Measurements from ENCODE around the gene BDKRB2. TPM values are rescaled to one million over a fixed set of nuclear protein-coding genes. Genes with fewer than 3 reads are reported as not detected.

BDKRB2 gene
- 21.6 and 28.2 TPM in 2 replicates for total RNA-seq (2014; rRNA removed; shearing (Covaris generic))

DNA sequence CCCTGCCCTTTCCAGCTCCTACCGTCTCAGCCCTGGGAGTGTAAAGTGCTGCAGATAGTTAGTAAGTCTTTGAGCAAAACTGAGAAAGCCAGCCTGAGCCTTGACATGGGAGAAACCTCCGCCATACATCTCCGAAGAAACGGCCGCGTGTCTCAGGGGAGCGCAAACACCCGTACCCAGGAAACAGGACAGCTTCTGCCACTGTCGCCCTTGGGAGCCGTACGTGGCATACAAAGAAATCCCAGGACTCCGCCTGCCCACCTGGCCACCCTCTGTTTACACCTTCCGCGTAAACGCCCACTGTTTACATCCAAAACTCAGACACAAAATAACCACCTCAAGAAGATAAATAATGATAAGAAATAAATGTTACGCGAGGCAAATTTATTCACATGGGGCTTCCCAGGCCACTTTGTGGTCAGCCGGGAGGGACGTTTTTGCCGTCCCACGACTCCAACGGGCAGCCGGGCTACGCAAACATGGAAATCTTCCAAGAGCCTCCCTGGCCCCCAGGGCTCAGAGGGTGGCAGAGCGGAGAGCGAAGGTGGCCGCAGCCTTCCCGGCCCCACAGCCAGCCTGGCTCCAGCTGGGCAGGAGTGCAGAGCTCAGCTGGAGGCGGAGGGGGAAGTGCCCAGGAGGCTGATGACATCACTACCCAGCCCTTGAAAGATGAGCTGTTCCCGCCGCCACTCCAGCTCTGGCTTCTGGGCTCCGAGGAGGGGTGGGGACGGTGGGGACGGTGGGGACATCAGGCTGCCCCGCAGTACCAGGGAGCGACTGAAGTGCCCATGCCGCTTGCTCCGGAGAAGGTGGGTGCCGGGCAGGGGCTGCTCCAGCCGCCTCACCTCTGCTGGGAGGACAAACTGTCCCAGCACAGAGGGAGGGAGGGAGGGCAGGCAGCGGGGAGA is at the start of gene BDKRB2:
TSS of gene BDKRB2 (plus strand) at position 689 of the 908 bp plus-strand sequence. CDS start 32,269 bp downstream, outside the sequence.
- no peaks in the 10 kb centered on the region for H3K9me3 ChIP-seq (replicated peaks)
- H3K36me3 ChIP-seq = peaks cover 36% of the 10 kb centered on the region
- DNase-seq (ENCODE audit: low read depth in 1 of 2, low spot score in 2 of 2) = peak; percentile 94 to 95
- no peaks in the 10 kb centered on the region for H3K27me3 ChIP-seq (replicated peaks)
- peak within 1 kb of the TSS; percentile 75 for H3K27ac ChIP-seq
- peaks cover 36% of the 10 kb centered on the region for H3K4me1 ChIP-seq (replicated peaks)
- peak within 1 kb of the TSS; percentile 48 for H3K4me3 ChIP-seq

DNA sequence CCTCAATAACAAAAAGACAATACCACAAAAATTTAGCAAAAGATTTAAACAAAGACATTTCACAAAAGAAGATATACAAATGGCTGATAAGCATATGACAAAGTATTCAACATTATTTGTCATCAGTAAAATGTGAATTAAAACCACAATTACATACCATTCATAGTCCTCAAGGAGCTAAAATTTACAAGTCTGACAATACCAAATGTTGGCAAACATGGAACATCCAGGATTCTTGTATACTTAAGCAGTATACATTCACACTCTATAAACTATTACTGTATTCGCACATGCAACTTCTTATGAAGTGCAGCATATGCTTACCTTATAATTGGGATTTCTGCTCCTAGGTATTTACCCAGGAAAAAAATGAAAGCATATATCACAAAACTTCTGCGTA is 49.7 kb upstream of the BDKRB2 start:
- Histone ChIP-seq H3K27ac (no peak overlapping the region), H3K27me3 (replicated peaks) (no peaks in the 10 kb centered on the region), H3K4me3 (no peak overlapping the region), H3K9me3 (replicated peaks) (no peaks in the 10 kb centered on the region), H3K4me1 (replicated peaks) (no peaks in the 10 kb centered on the region; the same call in 1 of the 2 replicates), H3K36me3 (no peaks in the 10 kb centered on the region)
- no peak for DNase-seq (ENCODE audit: low read depth in 1 of 2, low spot score in 2 of 2)

DNA sequence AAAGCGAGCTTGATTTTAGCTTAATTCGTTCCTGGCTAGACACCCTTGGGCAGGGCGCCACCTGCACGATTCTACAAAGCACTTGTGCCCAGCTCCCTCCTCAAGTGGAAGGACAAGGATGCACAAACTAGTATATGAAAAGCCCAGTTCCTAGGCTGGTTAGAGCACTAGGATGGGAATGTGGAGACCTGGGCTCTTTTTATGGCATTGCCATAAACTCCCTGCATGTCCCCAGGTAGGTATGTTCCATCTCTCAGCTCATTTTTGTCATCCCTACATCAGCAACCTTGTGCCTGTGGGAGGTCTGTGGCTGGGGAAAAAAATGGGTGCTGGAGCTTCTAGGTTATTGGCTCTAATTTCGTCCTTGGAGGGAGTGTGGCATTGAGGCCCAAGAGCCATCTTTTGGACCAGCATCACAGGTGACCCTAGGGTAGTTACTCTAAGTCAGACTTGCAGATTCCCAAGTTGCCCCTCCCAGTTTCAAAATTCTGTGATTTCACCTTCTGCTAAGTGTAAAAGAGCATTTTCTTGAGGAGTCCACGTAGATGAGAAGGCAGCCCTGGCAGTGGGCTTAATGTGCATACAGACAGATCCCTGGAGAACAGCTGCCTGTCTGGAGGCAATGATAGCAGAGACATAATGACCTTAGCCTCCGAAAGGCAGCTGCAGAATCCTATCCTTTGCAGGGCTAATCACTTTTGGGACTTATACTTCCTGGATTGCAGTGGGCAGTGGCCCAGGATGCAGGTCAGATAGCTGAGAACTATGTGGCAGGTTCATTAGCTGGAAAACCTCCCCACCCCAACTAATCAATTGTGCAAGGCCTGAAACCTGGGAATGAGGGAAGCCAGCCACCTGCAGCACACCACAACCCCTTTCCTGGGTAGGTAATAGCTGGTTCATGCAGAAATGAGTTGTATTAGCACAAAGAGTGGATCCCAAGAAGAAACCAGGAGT is 47.6 kb upstream of the BDKRB2 start:
- Histone ChIP-seq H3K4me1 (replicated peaks) (no peaks in the 10 kb centered on the region; the same call in none of the 2 replicates), H3K4me3 (no peak overlapping the region), H3K9me3 (replicated peaks) (no peaks in the 10 kb centered on the region), H3K27ac (no peak overlapping the region), H3K36me3 (no peaks in the 10 kb centered on the region), H3K27me3 (replicated peaks) (no peaks in the 10 kb centered on the region)
- peak in 1 of 2 experiments; percentile 18 for DNase-seq (ENCODE audit: low read depth in 1 of 2, low spot score in 2 of 2)

DNA sequence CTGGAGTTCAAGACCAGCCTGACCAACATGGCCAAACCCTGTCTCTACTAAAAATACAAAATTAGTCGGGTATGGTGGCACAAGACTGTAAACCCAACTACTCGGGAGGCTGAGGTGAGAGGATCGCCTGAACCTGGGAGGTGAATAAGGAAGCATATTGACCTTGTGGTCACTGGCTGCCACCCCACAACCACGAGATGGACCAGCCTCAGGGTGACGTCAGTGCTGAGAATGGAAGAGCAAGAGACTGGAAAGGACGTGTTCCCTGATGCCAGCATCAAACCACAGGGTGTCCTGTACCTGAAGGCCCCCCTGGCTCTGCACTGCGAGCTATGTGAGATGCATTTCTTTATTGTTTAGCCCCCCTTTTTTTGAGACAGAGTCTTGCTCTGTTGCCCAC is 45.9 kb upstream of the BDKRB2 start:
- H3K27ac ChIP-seq = no peak overlapping the region
- H3K27me3 ChIP-seq (replicated peaks) = no peaks in the 10 kb centered on the region
- H3K4me3 ChIP-seq = no peak overlapping the region
- no peak for DNase-seq (ENCODE audit: low read depth in 1 of 2, low spot score in 2 of 2)
- H3K4me1 ChIP-seq (replicated peaks) = peaks cover 9% of the 10 kb centered on the region
- H3K9me3 ChIP-seq (replicated peaks) = no peaks in the 10 kb centered on the region
- no peaks in the 10 kb centered on the region for H3K36me3 ChIP-seq

DNA sequence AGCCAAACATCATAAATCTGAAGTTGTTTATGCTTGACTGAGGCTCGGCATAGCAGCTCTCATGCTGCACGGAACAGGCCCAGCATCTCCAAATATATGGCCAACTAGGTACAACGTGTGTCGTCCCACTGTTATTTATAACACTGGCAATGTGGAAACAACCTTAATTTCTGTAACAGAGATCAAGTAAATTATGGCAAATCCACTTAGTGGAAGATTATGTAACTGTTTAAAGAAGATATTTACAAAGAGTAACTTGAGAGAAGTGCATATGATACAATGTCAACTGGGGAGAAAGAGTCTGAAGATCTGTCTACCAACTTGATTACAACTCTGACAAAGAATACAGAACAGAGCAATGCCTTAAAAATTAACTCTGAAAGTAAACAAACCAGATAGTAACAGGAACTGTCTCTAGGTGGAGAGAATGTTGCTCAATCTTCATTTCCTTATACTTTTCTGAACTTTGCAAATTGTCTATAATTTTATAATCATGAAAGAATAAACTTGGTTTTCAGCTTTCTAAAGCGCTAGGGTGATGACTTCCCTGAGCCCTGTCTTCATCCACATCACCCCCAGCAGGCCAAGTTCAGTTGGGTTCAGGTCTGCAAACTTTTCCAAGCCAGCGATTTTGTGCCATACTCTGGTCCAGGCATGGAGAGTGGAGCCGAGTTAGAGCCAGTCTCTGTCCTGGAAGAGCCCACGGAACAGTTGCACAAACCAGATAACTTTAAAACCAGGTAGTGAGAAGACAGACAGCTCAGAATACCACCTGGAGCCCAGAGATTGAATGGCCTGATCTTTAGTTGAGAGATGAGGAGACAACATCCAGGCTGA is 44.3 kb upstream of the BDKRB2 start:
- peaks cover 12% of the 10 kb centered on the region for H3K4me1 ChIP-seq (replicated peaks)
- H3K4me3 ChIP-seq = no peak overlapping the region
- DNase-seq (ENCODE audit: low read depth in 1 of 2, low spot score in 2 of 2) = no peak
- H3K36me3 ChIP-seq = no peaks in the 10 kb centered on the region
- H3K27ac ChIP-seq = no peak overlapping the region
- H3K27me3 ChIP-seq (replicated peaks) = no peaks in the 10 kb centered on the region
- no peaks in the 10 kb centered on the region for H3K9me3 ChIP-seq (replicated peaks)

DNA sequence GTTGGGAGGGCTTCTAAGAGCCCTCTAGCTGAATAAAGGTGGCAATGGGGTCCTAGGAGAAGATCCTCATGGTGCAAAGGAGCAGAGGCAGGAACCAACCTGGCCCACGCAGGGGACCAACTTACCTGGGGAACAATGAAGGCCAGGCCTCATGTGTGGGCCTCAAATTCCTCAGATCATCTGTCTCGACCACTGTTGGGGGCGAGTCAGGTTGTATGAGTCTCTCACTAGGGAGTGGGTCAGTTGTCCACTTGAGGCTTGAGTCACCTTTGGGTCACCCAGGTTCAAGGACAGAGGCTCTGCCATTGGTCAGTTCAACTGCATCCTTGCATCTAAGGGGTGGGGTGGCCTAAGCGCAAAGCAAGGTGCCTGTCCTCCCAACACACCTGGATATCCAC is 43.7 kb upstream of the BDKRB2 start:
- Histone ChIP-seq H3K27me3 (replicated peaks) (no peaks in the 10 kb centered on the region), H3K36me3 (no peaks in the 10 kb centered on the region), H3K27ac (no peak overlapping the region), H3K9me3 (replicated peaks) (no peaks in the 10 kb centered on the region), H3K4me3 (no peak overlapping the region), H3K4me1 (replicated peaks) (peaks cover 16% of the 10 kb centered on the region)
- no peak for DNase-seq (ENCODE audit: low read depth in 1 of 2, low spot score in 2 of 2)

DNA sequence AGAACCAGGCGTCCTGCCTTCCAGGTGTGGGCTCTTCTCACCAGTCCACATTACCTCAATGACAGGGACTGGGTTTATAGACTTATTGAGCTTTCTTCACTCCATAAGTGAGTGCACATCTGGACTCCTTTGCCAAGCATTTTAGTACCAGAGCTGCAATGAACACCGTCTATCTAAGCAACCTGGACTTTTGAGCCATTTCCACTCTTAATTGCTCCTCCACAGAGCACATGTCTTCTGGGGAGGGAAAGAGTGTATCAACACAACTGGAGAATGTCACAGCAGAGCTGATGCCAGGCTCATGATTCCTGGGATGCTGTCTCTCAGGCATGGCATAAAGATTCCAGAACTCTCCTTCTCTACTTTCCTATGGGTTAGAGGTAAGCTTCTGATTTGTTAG is 43.0 kb upstream of the BDKRB2 start:
- no peak for DNase-seq (ENCODE audit: low read depth in 1 of 2, low spot score in 2 of 2)
- Histone ChIP-seq H3K9me3 (replicated peaks) (no peaks in the 10 kb centered on the region), H3K4me3 (no peak overlapping the region), H3K27ac (no peak overlapping the region), H3K27me3 (replicated peaks) (no peaks in the 10 kb centered on the region), H3K36me3 (no peaks in the 10 kb centered on the region), H3K4me1 (replicated peaks) (peaks cover 23% of the 10 kb centered on the region)

DNA sequence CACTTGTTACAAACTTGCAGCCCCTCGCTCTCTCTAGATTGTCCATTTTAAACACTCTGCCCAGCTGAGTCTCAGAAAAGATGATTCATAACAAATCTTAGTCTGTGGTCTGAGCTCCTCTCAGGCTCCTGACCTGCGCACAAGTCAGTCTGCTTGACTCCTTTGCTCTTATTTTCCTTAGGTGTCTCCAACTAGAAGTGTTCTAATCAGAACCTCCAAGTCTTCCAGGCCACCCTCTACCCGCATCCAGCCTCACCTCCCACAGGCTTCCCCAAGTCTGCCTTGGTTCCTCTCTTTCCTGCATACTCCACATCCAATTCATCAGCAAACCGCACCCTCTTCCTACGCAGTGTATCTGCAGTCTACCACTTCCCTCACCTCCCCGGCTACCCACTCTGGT is 42.4 kb upstream of the BDKRB2 start:
- no peaks in the 10 kb centered on the region for H3K36me3 ChIP-seq
- no peak overlapping the region for H3K4me3 ChIP-seq
- no peaks in the 10 kb centered on the region for H3K9me3 ChIP-seq (replicated peaks)
- DNase-seq (ENCODE audit: low read depth in 1 of 2, low spot score in 2 of 2) = peak in 1 of 2 experiments; percentile 3
- H3K4me1 ChIP-seq (replicated peaks) = peaks cover 30% of the 10 kb centered on the region
- H3K27ac ChIP-seq = no peak overlapping the region
- no peaks in the 10 kb centered on the region for H3K27me3 ChIP-seq (replicated peaks)

DNA sequence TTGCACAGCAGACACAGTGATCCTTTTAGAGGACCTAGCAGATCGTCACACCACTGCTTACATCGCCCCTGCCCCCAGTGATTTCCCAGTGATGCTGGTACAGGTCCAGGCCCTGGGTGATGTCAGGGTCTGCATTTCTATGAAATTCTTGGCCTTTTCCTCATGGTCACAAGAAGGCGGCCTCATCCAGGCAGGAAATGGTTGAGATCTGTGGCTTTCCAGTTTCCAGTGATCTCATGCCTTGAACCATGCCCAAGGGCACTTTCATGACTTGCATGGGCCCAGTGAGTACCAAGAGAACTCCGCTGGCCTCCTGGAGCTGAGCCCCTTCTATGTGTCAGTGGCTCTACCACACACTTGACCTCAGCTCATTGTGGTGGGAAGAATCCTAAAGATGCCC is 41.9 kb upstream of the BDKRB2 start:
- H3K27ac ChIP-seq = no peak overlapping the region
- no peaks in the 10 kb centered on the region for H3K9me3 ChIP-seq (replicated peaks)
- no peaks in the 10 kb centered on the region for H3K27me3 ChIP-seq (replicated peaks)
- DNase-seq (ENCODE audit: low read depth in 1 of 2, low spot score in 2 of 2) = peak in 1 of 2 experiments; percentile 17
- H3K36me3 ChIP-seq = no peaks in the 10 kb centered on the region
- no peak overlapping the region for H3K4me3 ChIP-seq
- H3K4me1 ChIP-seq (replicated peaks) = peaks cover 34% of the 10 kb centered on the region

DNA sequence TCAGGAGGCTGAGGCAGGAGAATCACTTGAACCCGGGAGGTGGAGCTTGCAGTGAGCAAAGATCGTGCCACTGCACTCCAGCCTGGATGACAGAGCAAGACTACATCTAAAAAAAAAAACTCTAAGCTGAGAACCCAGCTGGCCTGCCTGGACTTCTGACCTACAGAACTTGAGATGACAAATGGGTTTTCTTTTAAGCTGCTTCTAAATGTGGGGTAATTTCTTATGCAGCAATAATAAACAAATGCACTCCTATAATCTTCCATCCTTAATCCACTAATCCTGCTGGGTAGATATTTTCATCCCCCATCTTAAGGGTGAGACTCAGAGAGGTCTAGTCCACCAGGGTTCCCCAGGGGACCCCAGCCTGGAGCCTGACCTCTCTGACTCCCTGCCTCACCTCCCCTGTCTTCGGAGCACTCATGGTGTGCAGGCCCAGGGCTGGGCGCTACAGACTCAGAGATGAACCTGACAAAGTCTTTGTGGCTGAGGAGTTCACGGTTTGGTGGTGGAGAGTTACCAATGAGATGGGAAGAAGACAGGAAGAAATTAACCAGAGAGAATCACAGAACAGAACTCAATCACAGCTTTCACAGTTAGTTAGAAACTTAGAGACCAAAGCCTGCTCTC is 39.7 kb upstream of the BDKRB2 start:
- H3K36me3 ChIP-seq = no peaks in the 10 kb centered on the region
- no peak overlapping the region for H3K27ac ChIP-seq
- DNase-seq (ENCODE audit: low read depth in 1 of 2, low spot score in 2 of 2) = no peak
- no peaks in the 10 kb centered on the region for H3K27me3 ChIP-seq (replicated peaks)
- H3K4me1 ChIP-seq (replicated peaks) = peaks cover 38% of the 10 kb centered on the region
- no peaks in the 10 kb centered on the region for H3K9me3 ChIP-seq (replicated peaks)
- no peak overlapping the region for H3K4me3 ChIP-seq

DNA sequence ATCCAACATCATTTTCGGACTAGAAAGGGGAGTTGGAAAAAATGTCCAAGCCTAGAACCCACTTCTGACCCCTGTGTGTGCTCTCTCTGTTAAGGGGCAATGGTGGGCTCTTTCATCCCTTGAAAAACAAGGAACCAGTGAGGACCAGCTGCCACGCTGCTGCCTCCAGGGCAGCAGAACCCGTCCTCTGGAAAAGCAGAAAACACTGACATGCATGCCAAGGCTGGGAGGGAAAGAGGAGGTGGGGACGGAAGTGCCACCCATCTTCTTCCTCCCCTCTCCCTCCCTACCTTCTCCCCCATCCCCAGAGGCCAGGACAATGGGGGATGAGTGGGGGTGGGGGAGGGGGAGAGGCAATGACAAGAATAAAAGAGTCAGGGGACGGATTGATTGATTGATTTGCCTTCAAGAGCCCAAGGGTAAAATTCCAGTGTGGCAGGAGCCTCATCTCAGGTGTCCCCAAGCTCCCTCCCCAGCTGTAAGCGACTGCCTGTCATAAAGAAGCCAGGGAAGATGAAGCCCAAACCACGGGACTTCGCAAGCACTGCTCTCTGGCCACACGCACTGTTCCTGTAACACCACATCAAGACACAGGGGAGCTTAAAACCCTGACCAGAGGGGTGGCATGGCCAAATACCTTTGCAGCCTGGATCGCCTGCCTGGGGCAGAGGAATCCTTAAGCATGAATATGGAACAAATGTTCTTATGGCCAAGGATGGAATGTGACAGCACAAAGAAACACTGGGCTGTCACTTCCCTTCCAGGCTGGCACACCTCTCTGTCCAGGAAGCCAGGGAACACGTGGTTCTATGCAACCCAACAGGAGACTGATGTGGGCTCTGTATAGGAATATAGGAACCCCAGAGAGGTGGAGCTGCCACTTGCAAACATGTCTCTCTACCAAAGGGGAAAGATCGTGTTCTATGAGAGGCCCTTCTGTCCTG is 38.9 kb upstream of the BDKRB2 start:
- H3K9me3 ChIP-seq (replicated peaks) = no peaks in the 10 kb centered on the region
- peak in 1 of 2 experiments; percentile 26 for DNase-seq (ENCODE audit: low read depth in 1 of 2, low spot score in 2 of 2)

More for the DNA sequence above, 38.9 kb upstream of the BDKRB2 start:
- Histone ChIP-seq H3K4me1 (replicated peaks) (peaks cover 38% of the 10 kb centered on the region), H3K27ac (peak overlapping the region; percentile 82), H3K27me3 (replicated peaks) (no peaks in the 10 kb centered on the region), H3K4me3 (no peak overlapping the region), H3K36me3 (no peaks in the 10 kb centered on the region)
